Naive thymus-derived CD4-positive, alpha-beta T cell (primary cell): ENCODE measurements around the gene PLEKHA5. TPM values are rescaled to one million over a fixed set of nuclear protein-coding genes. Genes with fewer than 3 reads are reported as not detected.

ENCODE experiments used
- ATAC-seq: fragments of 150-1000 bp; cut with Tn5 transposase; 2 replicates; pipeline ENCODE4 v1.10.0; 2021; ENCODE audit warnings: mild to moderate bottlenecking, moderate library complexity
- CTCF ChIA-PET: fragments of 350-600 bp; sonication (Branson Sonifier 250); formaldehyde crosslinking; loops from one replicate; lab custom pipeline; 2021; ENCODE audit warnings: antibody characterized with exemption; lab: Charles Lee
- POLR2A ChIA-PET: fragments of 350-600 bp; sonication (Branson Sonifier 250); formaldehyde crosslinking; loops from one replicate; lab custom pipeline; 2021; ENCODE audit warnings: antibody characterized with exemption, inconsistent platforms; lab: Charles Lee
- DNase-seq, 9 donors: peaks; one replicate each; pipeline versions ENCODE4 v3.0.0 to v3.0.0-alpha.2; 2020 to 2022; ENCODE audit warnings: mixed read lengths in 1 of 9
- H3K27ac ChIP-seq: one replicate; pipeline ENCODE4 v1.7.0; 2013; ENCODE audit warnings: mild to moderate bottlenecking, low read depth, low read length, moderate library complexity
- H3K27me3 ChIP-seq, 2 donors: one replicate each; pipeline ENCODE4 v1.7.0; 2013; ENCODE audit warnings: low read length in 2 of 2, mild to moderate bottlenecking in 2 of 2, moderate library complexity in 2 of 2; ENCODE audit not compliant: control insufficient read depth in 2 of 2, insufficient read depth in 2 of 2
- H3K36me3 ChIP-seq, 3 experiments: 1 replicate in 2 of 3; 2 replicates in 1 of 3; pipeline ENCODE4 v1.7.0; 2013; ENCODE audit warnings: low read length in 3 of 3, mild to moderate bottlenecking in 3 of 3, moderate library complexity in 1 of 3; ENCODE audit not compliant: insufficient read depth in 3 of 3, control insufficient read depth in 2 of 3
- H3K4me1 ChIP-seq, 2 donors: one replicate each; pipeline ENCODE4 v1.7.0; 2013; ENCODE audit warnings: low read length in 2 of 2, mild to moderate bottlenecking in 2 of 2, moderate library complexity in 1 of 2; ENCODE audit not compliant: control insufficient read depth in 2 of 2, insufficient read depth in 2 of 2
- H3K4me3 ChIP-seq: 2 replicates; pipeline ENCODE4 v1.7.0; 2013; ENCODE audit warnings: mild to moderate bottlenecking, low read length
- H3K9me3 ChIP-seq, 3 experiments: 1 replicate in 2 of 3; 2 replicates in 1 of 3; pipeline ENCODE4 v1.7.0; 2013; ENCODE audit warnings: low read length in 3 of 3; ENCODE audit not compliant: control insufficient read depth in 2 of 3
- H3K27ac Mint-ChIP-seq, 9 donors: one replicate each; pipeline ENCODE4 v1.8.0; 2020 to 2022; ENCODE audit warnings: mixed read lengths in 9 of 9, mild to moderate bottlenecking in 8 of 9, moderate library complexity in 5 of 9, inconsistent platforms in 2 of 9
- H3K27me3 Mint-ChIP-seq, 5 donors: one replicate each; pipeline ENCODE4 v1.8.0; 2021 to 2022; ENCODE audit warnings: mixed read lengths in 5 of 5, mild to moderate bottlenecking in 1 of 5
- H3K36me3 Mint-ChIP-seq, 5 donors: one replicate each; pipeline ENCODE4 v1.8.0; 2020 to 2022; ENCODE audit warnings: mixed read lengths in 5 of 5, mild to moderate bottlenecking in 3 of 5, inconsistent platforms in 1 of 5
- H3K4me1 Mint-ChIP-seq, 7 donors: one replicate each; pipeline ENCODE4 v1.8.0; 2020 to 2022; ENCODE audit warnings: mixed read lengths in 7 of 7, mild to moderate bottlenecking in 3 of 7, inconsistent platforms in 1 of 7
- H3K4me3 Mint-ChIP-seq, 10 donors: one replicate each; pipeline ENCODE4 v1.8.0; 2020 to 2022; ENCODE audit warnings: mild to moderate bottlenecking in 10 of 10, mixed read lengths in 10 of 10, moderate library complexity in 6 of 10, inconsistent platforms in 2 of 10
- H3K9me3 Mint-ChIP-seq, 11 donors: one replicate each; pipeline ENCODE4 v1.8.0; 2020 to 2022; ENCODE audit warnings: mixed read lengths in 11 of 11, mild to moderate bottlenecking in 4 of 11, inconsistent platforms in 1 of 11, moderate library complexity in 1 of 11
- intact Hi-C, 2 donors: fragments of 100-400 bp; cut with micrococcal nuclease; formaldehyde crosslinking; loops; one replicate each; pipeline ENCODE4 v1.15.1; 2023
- polyA plus RNA-seq, 2 donors: library from polyadenylated mRNA; unstranded; fragments of 300-500 nt; fragmentation: Illumina TruSeq; gene quantifications; one replicate each; pipeline ENCODE4 v1.2.3, GENCODE V29; 2021
- total RNA-seq, 6 experiments: library from RNA in 5 of 6; stranded (reverse) in 5 of 6; gene quantifications; 1 replicate in 5 of 6; 2 replicates in 1 of 6; pipeline ENCODE4 v1.2.3 and lab custom pipeline; 2021 to 2026

Gene PLEKHA5
- 1 to 10 TPM in 4 of 5 experiments, under 1 TPM in 1; 0.82 to 5.3 (median 1.3) TPM for total RNA-seq
- under 1 TPM; 0.32 to 0.43 TPM for polyA plus RNA-seq
- total RNA-seq (lab: John Stamatoyannopoulos, UW): 2.7 reads per million, percentile 14 among the genes with 10 or more reads in this experiment

- H3K36me3 ChIP-seq: no peaks in the 10 kb centered on the region
- DNase-seq: peak in 6 of 9 donors; percentile 10 to 36 (median 19)
- peaks cover 0 to 5% (median 0%) of the 10 kb centered on the region in 3 experiments for H3K9me3 ChIP-seq
- Mint-ChIP-seq H3K27ac (peak within 1 kb of the TSS in 7 of 9 donors; percentile 2 to 61 (median 41)), H3K27me3 (peaks cover 33 to 60% (median 51%) of the 10 kb centered on the region in 5 donors), H3K4me1 (peaks cover 5 to 27% (median 21%) of the 10 kb centered on the region in 7 donors), H3K36me3 (peaks cover 0 to 12% (median 3%) of the 10 kb centered on the region in 5 donors), H3K9me3 (peaks cover 2 to 28% (median 12%) of the 10 kb centered on the region in 11 donors), H3K4me3 (peak within 1 kb of the TSS; percentile 81 to 90 (median 87))
- intact Hi-C loops: loop anchor here in 1 of 2 donors (10.0 kb wide), 1 partner anchor 305 kb away; the partner anchor contains the start of gene AEBP2
- peaks cover 0 to 7% of the 10 kb centered on the region in 2 donors for H3K4me1 ChIP-seq
- ATAC-seq: peak; percentile 75
- H3K27ac ChIP-seq: no peak within 1 kb of the TSS
- POLR2A ChIA-PET: no interaction called here
- CTCF ChIA-PET: no interaction called here
- peak within 1 kb of the TSS; percentile 65 for H3K4me3 ChIP-seq
- H3K27me3 ChIP-seq: no peaks in the 10 kb centered on the region
Observed at GRCh38 chr12:19129486-19130223, at the start of gene PLEKHA5. TSS of gene PLEKHA5 (plus strand) at chr12:19129733. CDS start at chr12:19129800, 67 bp downstream.

- peaks cover 0 to 8% (median 5%) of the 10 kb centered on the region in 11 donors for H3K9me3 Mint-ChIP-seq
- no peak overlapping the region for H3K27ac Mint-ChIP-seq
- no peak for DNase-seq
- H3K4me3 Mint-ChIP-seq: no peak overlapping the region
- H3K27me3 Mint-ChIP-seq: peaks cover 0 to 6% (median 0%) of the 10 kb centered on the region in 5 donors
- H3K4me1 ChIP-seq: no peaks in the 10 kb centered on the region
- H3K36me3 Mint-ChIP-seq: peaks cover 0 to 3% (median 0%) of the 10 kb centered on the region in 5 donors
- no peak overlapping the region for H3K4me3 ChIP-seq
- intact Hi-C loops: no loop called here
- CTCF ChIA-PET: no interaction called here
- no peaks in the 10 kb centered on the region for H3K4me1 Mint-ChIP-seq
- ATAC-seq: no peak
- H3K36me3 ChIP-seq: no peaks in the 10 kb centered on the region
- H3K27ac ChIP-seq: no peak overlapping the region
- POLR2A ChIA-PET: no interaction called here
- no peaks in the 10 kb centered on the region for H3K9me3 ChIP-seq
- no peaks in the 10 kb centered on the region for H3K27me3 ChIP-seq
Observed at GRCh38 chr12:19080918-19081317, 48.6 kb upstream of the PLEKHA5 start.

GRCh38 chr12:19082365-19082911 lies 47.1 kb upstream of the PLEKHA5 start:
- peaks cover 0 to 6% (median 0%) of the 10 kb centered on the region in 5 donors for H3K27me3 Mint-ChIP-seq

GRCh38 chr12:19084547-19084946 lies 45.0 kb upstream of the PLEKHA5 start:
- Histone ChIP-seq H3K36me3 (no peaks in the 10 kb centered on the region), H3K4me3 (no peak overlapping the region), H3K4me1 (no peaks in the 10 kb centered on the region), H3K9me3 (no peaks in the 10 kb centered on the region), H3K27me3 (no peaks in the 10 kb centered on the region), H3K27ac (no peak overlapping the region)
- Mint-ChIP-seq H3K4me1 (no peaks in the 10 kb centered on the region), H3K4me3 (no peak overlapping the region), H3K27ac (no peak overlapping the region), H3K9me3 (peaks cover 0 to 11% (median 5%) of the 10 kb centered on the region in 11 donors), H3K27me3 (peaks cover 0 to 11% (median 0%) of the 10 kb centered on the region in 5 donors), H3K36me3 (peaks cover 0 to 3% (median 0%) of the 10 kb centered on the region in 5 donors)
- CTCF ChIA-PET: no interaction called here
- DNase-seq (no peak), ATAC-seq (no peak)
- intact Hi-C loops: no loop called here
- POLR2A ChIA-PET: no interaction called here

More at GRCh38 chr12:19082365-19082911, 47.1 kb upstream of the PLEKHA5 start:
- H3K4me3 ChIP-seq: no peak overlapping the region
- POLR2A ChIA-PET: no interaction called here
- H3K36me3 Mint-ChIP-seq: peaks cover 0 to 3% (median 0%) of the 10 kb centered on the region in 5 donors
- H3K36me3 ChIP-seq: no peaks in the 10 kb centered on the region
- CTCF ChIA-PET: no interaction called here
- intact Hi-C loops: no loop called here
- H3K9me3 Mint-ChIP-seq: peaks cover 0 to 8% (median 5%) of the 10 kb centered on the region in 11 donors
- no peaks in the 10 kb centered on the region for H3K9me3 ChIP-seq
- DNase-seq (no peak), ATAC-seq (no peak)
- H3K27me3 ChIP-seq: no peaks in the 10 kb centered on the region
- no peak overlapping the region for H3K4me3 Mint-ChIP-seq
- no peak overlapping the region for H3K27ac Mint-ChIP-seq
- no peaks in the 10 kb centered on the region for H3K4me1 Mint-ChIP-seq
- H3K27ac ChIP-seq: no peak overlapping the region
- no peaks in the 10 kb centered on the region for H3K4me1 ChIP-seq

GRCh38 chr12:19085090-19085489 lies 44.4 kb upstream of the PLEKHA5 start:
- no peak for ATAC-seq
- Mint-ChIP-seq H3K4me1 (no peaks in the 10 kb centered on the region), H3K9me3 (peaks cover 0 to 11% (median 5%) of the 10 kb centered on the region in 11 donors), H3K27ac (no peak overlapping the region), H3K27me3 (peaks cover 0 to 11% (median 0%) of the 10 kb centered on the region in 5 donors), H3K4me3 (no peak overlapping the region), H3K36me3 (peaks cover 0 to 3% (median 0%) of the 10 kb centered on the region in 5 donors)
- H3K4me1 ChIP-seq: no peaks in the 10 kb centered on the region
- DNase-seq: no peak
- no peaks in the 10 kb centered on the region for H3K36me3 ChIP-seq
- CTCF ChIA-PET: no interaction called here
- H3K27me3 ChIP-seq: no peaks in the 10 kb centered on the region
- no peak overlapping the region for H3K4me3 ChIP-seq
- POLR2A ChIA-PET: no interaction called here
- intact Hi-C loops: no loop called here
- no peaks in the 10 kb centered on the region for H3K9me3 ChIP-seq
- no peak overlapping the region for H3K27ac ChIP-seq

- H3K36me3 ChIP-seq: no peaks in the 10 kb centered on the region
- no peak overlapping the region for H3K4me3 Mint-ChIP-seq
- intact Hi-C loops: no loop called here
- H3K27ac Mint-ChIP-seq: no peak overlapping the region
- ATAC-seq (no peak), DNase-seq (no peak)
- no peak overlapping the region for H3K27ac ChIP-seq
- no peaks in the 10 kb centered on the region for H3K4me1 ChIP-seq
- peaks cover 0 to 8% (median 5%) of the 10 kb centered on the region in 11 donors for H3K9me3 Mint-ChIP-seq
- no peak overlapping the region for H3K4me3 ChIP-seq
- no peaks in the 10 kb centered on the region for H3K27me3 ChIP-seq
- ChIA-PET CTCF (no interaction called here), POLR2A (no interaction called here)
- peaks cover 0 to 3% (median 0%) of the 10 kb centered on the region in 5 donors for H3K36me3 Mint-ChIP-seq
- H3K27me3 Mint-ChIP-seq: peaks cover 0 to 5% (median 0%) of the 10 kb centered on the region in 5 donors
- no peaks in the 10 kb centered on the region for H3K9me3 ChIP-seq
- H3K4me1 Mint-ChIP-seq: no peaks in the 10 kb centered on the region
Observed at GRCh38 chr12:19088606-19089005, 40.9 kb upstream of the PLEKHA5 start.
